HepG2 (cell line): ENCODE measurements around the gene CD9. TPM values are rescaled to one million over a fixed set of nuclear protein-coding genes. Genes with fewer than 3 reads are reported as not detected.

ENCODE experiments used
- CC2D1A ChIP-seq: sonication (generic); formaldehyde crosslinking; IDR thresholded peaks from 2 replicates; pipeline ENCODE4 v1.8.1; 2023; ENCODE audit warnings: mild to moderate bottlenecking, missing genetic modification reagents
- JUND ChIP-seq: sonication (generic); formaldehyde crosslinking; IDR thresholded peaks from 2 replicates; pipeline ENCODE4 v1.8.0; 2022; ENCODE audit warnings: mild to moderate bottlenecking, missing genetic modification reagents
- MIXL1 ChIP-seq: IDR thresholded peaks from 2 replicates; pipeline ENCODE4 v1.6.1; 2016
- NCOA1 ChIP-seq: sonication (generic); formaldehyde crosslinking; IDR thresholded peaks from 2 replicates; pipeline ENCODE4 v1.9.0; 2021; ENCODE audit warnings: missing genetic modification reagents
- NFKB2 ChIP-seq: sonication (generic); formaldehyde crosslinking; IDR thresholded peaks from 2 replicates; pipeline ENCODE4 v1.4.0; 2020; ENCODE audit warnings: missing genetic modification reagents, borderline replicate concordance
- NR2F6 ChIP-seq, 2 experiments: IDR thresholded peaks; 2 replicates each; pipeline ENCODE4 v1.6.1; 2016; ENCODE audit warnings: antibody characterized with exemption in 1 of 2, mild to moderate bottlenecking in 1 of 2
- TEF ChIP-seq: sonication (generic); formaldehyde crosslinking; IDR thresholded peaks from 2 replicates; pipeline ENCODE4 v1.5.0; 2020; ENCODE audit warnings: missing genetic modification reagents
- ZBTB20 ChIP-seq: sonication (generic); formaldehyde crosslinking; IDR thresholded peaks from 2 replicates; pipeline ENCODE4 v1.8.1; 2023; ENCODE audit warnings: missing genetic modification reagents, low read depth, mild to moderate bottlenecking, borderline replicate concordance
- ZBTB40 ChIP-seq, 2 experiments: fragments of 450-650 bp in 1 of 2; sonication (generic) in 1 of 2; formaldehyde crosslinking in 1 of 2; IDR thresholded peaks; 2 replicates each; pipeline versions ENCODE4 v1.6.1 to v1.8.0; 2016 to 2022; ENCODE audit warnings: antibody characterized with exemption in 1 of 2, mild to moderate bottlenecking in 1 of 2, missing genetic modification reagents in 1 of 2
- ZFP91 ChIP-seq: sonication (generic); formaldehyde crosslinking; IDR thresholded peaks from 2 replicates; pipeline ENCODE4 v1.9.0; 2022; ENCODE audit warnings: missing genetic modification reagents, mild to moderate bottlenecking, borderline replicate concordance
- ZNF335 ChIP-seq: sonication (generic); formaldehyde crosslinking; IDR thresholded peaks from 2 replicates; pipeline ENCODE4 v1.4.0; 2020; ENCODE audit warnings: missing genetic modification reagents
- ZNF451 ChIP-seq: sonication (generic); formaldehyde crosslinking; IDR thresholded peaks from 2 replicates; pipeline ENCODE4 v1.5.0; 2020; ENCODE audit warnings: mild to moderate bottlenecking, missing genetic modification reagents
- ZNF619 ChIP-seq: sonication (generic); formaldehyde crosslinking; IDR thresholded peaks from 2 replicates; pipeline ENCODE4 v1.4.0; 2020; ENCODE audit warnings: mild to moderate bottlenecking, missing genetic modification reagents
- ZXDC ChIP-seq: sonication (generic); formaldehyde crosslinking; IDR thresholded peaks from 2 replicates; pipeline ENCODE4 v1.5.0; 2020; ENCODE audit warnings: mild to moderate bottlenecking, missing genetic modification reagents
- polyA plus RNA-seq, 8 experiments: library from polyadenylated mRNA; depleted of rRNA in 3 of 8; stranded (reverse) in 7 of 8; unstranded in 1 of 8; fragments of >200 nt; fragmentation: Illumina TruSeq in 4 of 8; extraction: Trizol in 4 of 8; gene quantifications; 2 replicates each; pipeline versions ENCODE4 v1.2.1 to v1.2.3, GENCODE V29; 2011 to 2016; ENCODE audit warnings: low read depth in 4 of 8, missing spikeins in 1 of 8, mixed read lengths in 1 of 8; ENCODE audit not compliant: insufficient read depth in 1 of 8
- total RNA-seq, 5 experiments: library from RNA; depleted of rRNA; stranded (reverse); fragments of >200 nt; fragmentation: Illumina TruSeq; extraction: Trizol; gene quantifications; 2 replicates each; pipeline ENCODE4 v1.2.3, GENCODE V29; 2016; ENCODE audit warnings: low read depth in 1 of 5

The CD9 gene
- total and polyA plus RNA-seq, 2 of the 13 experiments (the other 11 are each of a cell fraction or from before 2014, with no cell fraction given), result 5.8 to 38.3 TPM

- TF ChIP-seq ZFP91 (CRISPR knock-in tag), result 0 out of 2 replicates have a peak, but pooled peaks have one; percentile 22
- TF ChIP-seq JUND (CRISPR knock-in tag), result peak; percentile 95
- no peak for TF ChIP-seq CC2D1A (CRISPR knock-in tag)
- TF ChIP-seq MIXL1 (CRISPR knock-in tag), result peak; percentile 44; the same call in 1 of the 2 replicates
- TF ChIP-seq ZNF619 (CRISPR knock-in tag), result no peak
- TF ChIP-seq ZXDC (CRISPR knock-in tag), result no peak
- no peak for TF ChIP-seq ZNF335 (CRISPR knock-in tag)
- no peak for TF ChIP-seq ZBTB20 (CRISPR knock-in tag)
- TF ChIP-seq TEF (CRISPR knock-in tag), result no peak
- TF ChIP-seq NR2F6 (IDR thresholded peaks at IDR 0.05), result peak; percentile 46
- peak; percentile 66 for TF ChIP-seq NR2F6 (CRISPR knock-in tag; IDR thresholded peaks at IDR 0.05)
- TF ChIP-seq NCOA1 (CRISPR knock-in tag), result no peak
- TF ChIP-seq ZBTB40 (IDR thresholded peaks at IDR 0.05), result no peak
- no peak for TF ChIP-seq ZBTB40 (CRISPR knock-in tag; IDR thresholded peaks at IDR 0.05)
- TF ChIP-seq NFKB2, result no peak
- TF ChIP-seq ZNF451 (CRISPR knock-in tag), result no peak
These were observed 79.9 kb downstream of the CD9 start (continued) for GRCh38 chr12:6280053-6280469.
